Right lobe of liver (tissue), 6 donors: ENCODE results near the gene OTOGL. TPM values are rescaled to one million over a fixed set of nuclear protein-coding genes. Genes with fewer than 3 reads are reported as not detected.

Source experiments
- ATAC-seq, 4 donors: fragments of 200-7000 bp; cut with Tn5 transposase; one replicate each; pipeline ENCODE4 v1.9.1; 2020; ENCODE audit warnings: mild to moderate bottlenecking in 4 of 4, moderate library complexity in 4 of 4
- DNase-seq, 3 donors: peaks; one replicate each; pipeline ENCODE4 v3.0.0-alpha.2; 2020
- H3K27ac ChIP-seq, 3 donors: fragments of 200-600 bp; one replicate each; pipeline ENCODE4 v1.8.0; 2022
- H3K27me3 ChIP-seq, 2 donors: fragments of 200-600 bp; one replicate each; pipeline ENCODE4 v1.8.0; 2022
- H3K36me3 ChIP-seq, 4 donors: fragments of 200-600 bp; sonication (generic) in 1 of 4; one replicate each; pipeline versions ENCODE4 v1.5.1 to v1.8.0; 2017 to 2022; ENCODE audit warnings: control low read depth in 1 of 4
- H3K4me1 ChIP-seq, 4 donors: fragments of 200-600 bp; sonication (generic) in 1 of 4; one replicate each; pipeline versions ENCODE4 v1.5.1 to v1.8.0; 2017 to 2022; ENCODE audit warnings: control low read depth in 1 of 4
- H3K4me3 ChIP-seq, 3 donors: fragments of 200-600 bp; one replicate each; pipeline ENCODE4 v1.8.0; 2022
- H3K9me3 ChIP-seq, 4 donors: fragments of 200-600 bp; sonication (generic) in 1 of 4; one replicate each; pipeline versions ENCODE4 v1.5.1 to v1.8.0; 2017 to 2022; ENCODE audit warnings: control low read depth in 1 of 4
- POLR2A ChIP-seq: fragments of 450-650 bp; IDR thresholded peaks from one replicate; pipeline ENCODE4 v1.6.1; 2017; ENCODE audit warnings: antibody characterized with exemption, mild to moderate bottlenecking
- WGBS: methylation state at CpG from one replicate; pipeline ENCODE4 v1.1.6; 2018; ENCODE audit warnings: low coverage, low lambda C conversion rate; ENCODE audit not compliant: insufficient coverage; ENCODE audit errors: missing lambda C conversion rate; 5-methylcytosine and 5-hydroxymethylcytosine counted together
- intact Hi-C, 2 donors: fragments of 100-400 bp; cut with DNase I; formaldehyde crosslinking; loops; one replicate each; pipeline versions ENCODE4 v1.11.2 to v1.14.1; 2022
- long read RNA-seq: library from polyadenylated mRNA; unstranded; transcript quantifications from one replicate; pipeline ENCODE4 v2.0.0, GENCODE V29; 2019
- total RNA-seq, 6 experiments: library from RNA; depleted of rRNA in 2 of 6; stranded (reverse); fragments of >200 nt in 2 of 6; fragmentation: NEBNext Ultra II Directional in 3 of 6; extraction: Animal tissue kit (Norgen Biotek cat#: 25700) in 3 of 6; gene quantifications; one replicate each; pipeline versions ENCODE4 v1.1.0 to v1.2.4, GENCODE V29; 2016 to 2023
- TF ChIP-seq, protein P1 (sequence below), 4 donors: fragments of 200-600 bp in 3 of 4; fragments of 450-650 bp in 1 of 4; IDR thresholded peaks; one replicate each; pipeline versions ENCODE4 v1.5.1 to v1.8.0; 2016 to 2022; ENCODE audit warnings: antibody characterized with exemption in 4 of 4, mild to moderate bottlenecking in 2 of 4
- donor health status: DM: no; HTN: yes; CAD: no.
- donor health status: DM: no; HTN: no; CAD: no.
- donor health status: DM: no; HTN: no; CAD: no.
- donor health status: DM: no; HTN: yes; CAD: no.
- donor health status: DM: no; HTN: yes; CAD: no.

OTOGL gene, protein sequence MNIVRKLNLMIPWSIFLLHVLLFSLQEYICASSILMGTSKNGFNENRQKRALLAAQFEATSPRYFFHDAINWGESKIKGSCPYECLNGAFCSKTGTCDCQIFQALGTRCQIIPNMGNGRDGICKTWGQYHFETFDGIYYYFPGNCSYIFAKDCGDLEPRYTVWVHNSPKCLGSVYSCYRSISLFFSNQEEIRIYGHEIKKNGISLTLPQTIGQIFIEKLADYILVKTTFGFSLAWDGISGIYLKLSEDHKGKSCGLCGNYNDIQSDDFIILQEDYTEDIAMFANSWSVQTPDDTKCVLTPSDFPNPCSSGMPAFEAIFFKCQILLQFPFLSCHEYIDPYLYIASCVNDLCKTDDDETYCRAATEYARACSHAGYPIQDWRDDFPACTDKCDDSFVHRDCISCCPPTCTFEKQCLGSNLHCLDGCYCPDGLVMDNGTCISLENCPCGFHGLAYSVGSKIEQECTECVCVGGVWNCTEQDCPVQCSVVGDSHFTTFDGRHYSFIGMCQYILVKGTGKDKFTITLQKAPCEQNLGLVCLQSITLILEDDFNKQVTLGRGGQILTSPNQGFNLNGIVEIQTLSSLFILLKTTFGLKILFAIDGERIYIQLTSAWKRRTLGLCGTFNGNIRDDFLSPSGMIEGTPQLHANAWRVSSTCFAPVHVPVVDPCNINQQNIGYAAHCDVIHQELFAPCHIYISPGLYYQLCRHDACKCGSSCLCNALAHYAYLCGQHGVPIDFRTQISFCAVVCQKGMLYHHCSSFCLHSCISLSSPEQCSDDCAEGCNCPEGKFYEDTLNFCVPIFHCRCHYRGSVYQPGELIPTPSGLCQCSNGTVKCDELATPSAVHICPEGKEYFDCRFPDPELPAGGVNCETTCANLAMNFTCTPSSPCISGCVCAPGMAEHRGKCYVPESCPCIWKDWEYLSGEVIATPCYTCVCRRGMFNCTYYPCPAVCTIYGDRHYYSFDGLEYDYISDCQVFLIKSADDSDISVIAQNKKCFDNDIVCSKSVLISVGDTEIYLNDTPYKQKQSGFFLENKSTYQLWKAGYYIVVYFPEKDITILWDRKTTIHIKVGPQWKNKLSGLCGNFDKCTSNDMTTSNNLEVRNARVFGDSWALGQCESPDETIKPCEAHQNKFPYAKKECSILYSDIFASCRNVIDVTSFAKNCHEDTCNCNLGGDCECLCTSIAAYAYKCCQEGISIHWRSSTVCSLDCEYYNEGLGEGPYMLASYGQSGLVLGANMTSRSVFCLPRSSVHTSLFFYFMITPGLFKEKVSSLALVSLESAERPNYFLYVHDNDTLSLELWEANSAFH (N-terminal part only)
- total RNA-seq: under 1 TPM in 1 of 6 experiments, not detected in 5; 0.06 TPM
- long read RNA-seq: 0 reads

DNA sequence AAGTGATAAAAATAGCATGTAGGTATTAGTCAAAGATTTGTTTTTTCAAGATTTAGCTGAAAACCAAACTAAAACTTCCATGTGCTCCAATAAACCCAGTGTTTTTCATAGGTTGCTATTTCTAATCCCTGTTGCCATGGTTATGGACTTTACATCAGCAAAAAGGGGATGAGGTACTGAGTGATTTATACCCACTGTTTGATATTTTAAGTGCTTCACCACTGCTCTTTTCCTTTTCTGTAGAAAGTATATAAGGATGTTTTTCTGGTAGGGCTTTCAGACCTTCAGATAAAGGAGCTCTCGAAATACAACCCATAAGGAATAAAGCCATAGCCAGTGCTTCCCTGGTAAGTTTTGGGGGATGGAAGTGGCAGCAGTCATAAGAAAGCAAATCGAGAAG lies at the start of gene OTOGL:
OTOGL (plus strand) TSS at position 279 of the 400 bp plus-strand sequence. CDS start 109,895 bp downstream, outside the sequence.
- Histone ChIP-seq H3K4me1 (no peaks in the 10 kb centered on the region), H3K27ac (no peak within 1 kb of the TSS), H3K36me3 (no peaks in the 10 kb centered on the region), H3K9me3 (no peaks in the 10 kb centered on the region), H3K27me3 (no peaks in the 10 kb centered on the region), H3K4me3 (no peak within 1 kb of the TSS)
- no peak for DNase-seq
- intact Hi-C loops: no loop called here
- TF ChIP-seq POLR2A: no peak
- TF ChIP-seq, protein P1, sequence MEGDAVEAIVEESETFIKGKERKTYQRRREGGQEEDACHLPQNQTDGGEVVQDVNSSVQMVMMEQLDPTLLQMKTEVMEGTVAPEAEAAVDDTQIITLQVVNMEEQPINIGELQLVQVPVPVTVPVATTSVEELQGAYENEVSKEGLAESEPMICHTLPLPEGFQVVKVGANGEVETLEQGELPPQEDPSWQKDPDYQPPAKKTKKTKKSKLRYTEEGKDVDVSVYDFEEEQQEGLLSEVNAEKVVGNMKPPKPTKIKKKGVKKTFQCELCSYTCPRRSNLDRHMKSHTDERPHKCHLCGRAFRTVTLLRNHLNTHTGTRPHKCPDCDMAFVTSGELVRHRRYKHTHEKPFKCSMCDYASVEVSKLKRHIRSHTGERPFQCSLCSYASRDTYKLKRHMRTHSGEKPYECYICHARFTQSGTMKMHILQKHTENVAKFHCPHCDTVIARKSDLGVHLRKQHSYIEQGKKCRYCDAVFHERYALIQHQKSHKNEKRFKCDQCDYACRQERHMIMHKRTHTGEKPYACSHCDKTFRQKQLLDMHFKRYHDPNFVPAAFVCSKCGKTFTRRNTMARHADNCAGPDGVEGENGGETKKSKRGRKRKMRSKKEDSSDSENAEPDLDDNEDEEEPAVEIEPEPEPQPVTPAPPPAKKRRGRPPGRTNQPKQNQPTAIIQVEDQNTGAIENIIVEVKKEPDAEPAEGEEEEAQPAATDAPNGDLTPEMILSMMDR (IDR thresholded peaks at IDR 0.05): no peak
- no peak for ATAC-seq
- WGBS: 47% methylated on average over 2 of the region's 2 CpGs

DNA sequence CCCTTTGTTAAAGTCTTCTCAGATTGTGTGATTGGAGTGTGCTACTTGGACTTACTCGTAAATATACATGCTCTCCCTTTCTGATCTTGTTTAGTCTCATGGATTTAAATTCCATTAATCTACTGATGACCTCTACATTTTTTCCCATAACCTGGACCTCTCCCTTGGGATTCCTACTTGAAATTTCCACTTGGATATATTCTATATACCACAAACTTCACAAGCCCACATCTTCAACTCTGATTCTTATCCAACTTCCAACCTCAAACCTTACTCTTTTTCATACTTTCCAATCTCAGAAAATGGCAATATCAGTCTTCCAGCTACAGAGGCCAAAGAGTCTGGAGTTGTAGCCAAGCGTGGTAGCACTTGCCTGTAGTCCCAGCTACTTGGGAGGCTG lies 49.1 kb upstream of the OTOGL start:
- no peaks in the 10 kb centered on the region for H3K27me3 ChIP-seq
- 61% methylated on average over 2 of the region's 2 CpGs for WGBS
- intact Hi-C loops: no loop called here
- no peak for ATAC-seq
- H3K4me1 ChIP-seq: no peaks in the 10 kb centered on the region
- no peaks in the 10 kb centered on the region for H3K36me3 ChIP-seq
- H3K27ac ChIP-seq: no peak overlapping the region
- TF ChIP-seq, protein P1 (IDR thresholded peaks at IDR 0.05): no peak
- no peak for TF ChIP-seq POLR2A
- H3K9me3 ChIP-seq: no peaks in the 10 kb centered on the region
- DNase-seq: no peak
- no peak overlapping the region for H3K4me3 ChIP-seq

DNA sequence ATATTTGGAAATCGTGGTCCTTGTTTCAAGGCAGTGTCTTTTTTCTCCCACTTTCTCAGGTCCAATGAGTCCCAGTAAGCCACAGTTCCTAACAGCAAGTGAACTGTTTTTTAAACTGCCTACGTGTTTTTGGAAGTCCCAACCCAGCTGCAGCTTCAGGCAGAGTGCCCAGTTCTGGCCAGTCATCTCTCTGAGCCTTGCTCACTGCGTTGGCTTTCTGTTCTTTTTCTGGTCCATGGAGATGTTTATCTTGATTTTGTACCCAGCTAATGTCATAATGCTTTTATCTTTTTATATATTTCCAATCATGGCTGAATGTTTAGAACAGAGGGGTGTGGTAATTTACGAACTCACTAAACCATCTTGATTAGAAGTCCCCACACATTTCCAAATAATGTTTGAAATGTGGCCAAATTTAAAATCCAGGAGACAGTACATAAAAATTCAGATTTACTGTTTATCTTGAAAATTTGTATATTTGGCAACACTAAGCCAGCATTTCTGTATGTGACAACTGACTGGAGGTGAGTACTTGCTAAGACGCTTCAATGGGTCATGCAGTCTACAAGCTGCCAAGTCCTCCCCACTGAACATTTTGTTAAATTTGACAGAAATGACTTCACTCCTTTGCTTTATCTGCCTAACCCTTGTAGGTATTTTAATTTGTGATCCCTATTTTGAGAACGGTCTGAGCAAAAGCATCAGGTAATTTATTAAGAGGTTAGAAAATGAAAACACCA lies 46.1 kb upstream of the OTOGL start:
- no peaks in the 10 kb centered on the region for H3K4me1 ChIP-seq
- no peak overlapping the region for H3K27ac ChIP-seq
- 46% methylated on average over 5 of the region's 6 CpGs for WGBS
- no peaks in the 10 kb centered on the region for H3K9me3 ChIP-seq
- TF ChIP-seq, protein P1 (IDR thresholded peaks at IDR 0.05): no peak
- TF ChIP-seq POLR2A: no peak
- no peak for DNase-seq
- no peaks in the 10 kb centered on the region for H3K36me3 ChIP-seq
- no peaks in the 10 kb centered on the region for H3K27me3 ChIP-seq
- ATAC-seq: no peak
- H3K4me3 ChIP-seq: no peak overlapping the region
- intact Hi-C loops: no loop called here

DNA sequence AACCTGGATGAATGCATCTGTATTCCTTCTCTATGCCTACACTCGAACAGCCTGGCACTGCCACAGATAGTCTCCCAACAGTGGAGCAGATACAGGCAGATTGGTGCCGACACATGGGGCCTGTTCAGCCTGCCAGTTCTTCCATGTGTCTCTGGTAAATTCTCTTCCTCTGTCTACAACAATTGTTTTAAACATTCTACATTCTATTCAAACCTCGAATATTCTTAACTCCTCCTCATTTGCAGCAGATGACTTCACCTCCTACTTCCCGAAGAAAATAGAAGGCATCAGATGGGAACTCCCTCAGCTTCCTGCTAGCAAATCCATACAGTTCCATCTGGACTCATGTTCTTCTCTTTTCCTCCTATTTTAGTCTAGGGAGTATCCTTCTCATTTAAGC lies 43.1 kb upstream of the OTOGL start:
- Histone ChIP-seq H3K27ac (no peak overlapping the region), H3K27me3 (no peaks in the 10 kb centered on the region), H3K36me3 (no peaks in the 10 kb centered on the region), H3K4me1 (no peaks in the 10 kb centered on the region), H3K4me3 (no peak overlapping the region), H3K9me3 (no peaks in the 10 kb centered on the region)
- DNase-seq (no peak), ATAC-seq (no peak)
- intact Hi-C loops: no loop called here
- 66% methylated on average over 4 of the region's 4 CpGs for WGBS
- TF ChIP-seq, protein P1 (IDR thresholded peaks at IDR 0.05): no peak
- no peak for TF ChIP-seq POLR2A
